ENCODE data around the gene TMSB4X. TPM values are rescaled to one million over a fixed set of nuclear protein-coding genes. Genes with fewer than 3 reads are reported as not detected.

TMSB4X gene
- total RNA-seq, 4 donors from 2014 or later: 3,072 to 3,725 (median 3,326) TPM

DNA sequence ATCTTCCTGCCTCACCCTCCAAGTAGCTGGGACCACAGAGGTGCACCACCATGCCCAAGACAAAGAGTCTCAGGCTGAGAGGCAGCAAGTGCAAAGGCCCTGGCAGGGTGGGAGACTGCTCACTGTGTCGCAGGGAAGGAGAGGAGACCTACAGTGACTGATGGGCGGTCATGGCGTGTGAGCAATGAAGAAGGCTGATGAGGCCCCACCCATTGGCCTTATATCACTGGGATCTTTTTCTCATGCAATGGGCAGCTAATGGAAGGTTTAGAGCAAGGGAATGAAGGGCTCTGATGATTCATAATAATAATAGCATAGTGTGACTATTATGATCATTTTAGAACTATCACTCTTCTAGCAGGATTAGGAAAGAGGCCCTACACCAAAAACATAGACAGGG is 48.7 kb downstream of the TMSB4X start:
- peaks cover 0 to 6% (median 2%) of the 10 kb centered on the region in 4 donors for H3K4me1 ChIP-seq
- H3K27ac ChIP-seq (replicated peaks in 1 of 4): no peak overlapping the region
- DNase-seq (ENCODE audit: extremely low spot score): no peak
- intact Hi-C loops (cut with DNase I): no loop called here
- no peak overlapping the region for H3K4me3 ChIP-seq
- TF ChIP-seq POLR2A (IDR thresholded peaks at IDR 0.05; ENCODE audit: low read depth): no peak
- TF ChIP-seq EP300 (IDR thresholded peaks at IDR 0.05): no peak
- no peak for TF ChIP-seq CTCF (IDR thresholded peaks at IDR 0.05)
- TF ChIP-seq POLR2AphosphoS5 (IDR thresholded peaks at IDR 0.05): no peak
- no peaks in the 10 kb centered on the region for H3K9me3 ChIP-seq
- 94% methylated on average over 3 of the region's 3 CpGs for WGBS
- no peaks in the 10 kb centered on the region for H3K27me3 ChIP-seq
- no peaks in the 10 kb centered on the region for H3K36me3 ChIP-seq

DNA sequence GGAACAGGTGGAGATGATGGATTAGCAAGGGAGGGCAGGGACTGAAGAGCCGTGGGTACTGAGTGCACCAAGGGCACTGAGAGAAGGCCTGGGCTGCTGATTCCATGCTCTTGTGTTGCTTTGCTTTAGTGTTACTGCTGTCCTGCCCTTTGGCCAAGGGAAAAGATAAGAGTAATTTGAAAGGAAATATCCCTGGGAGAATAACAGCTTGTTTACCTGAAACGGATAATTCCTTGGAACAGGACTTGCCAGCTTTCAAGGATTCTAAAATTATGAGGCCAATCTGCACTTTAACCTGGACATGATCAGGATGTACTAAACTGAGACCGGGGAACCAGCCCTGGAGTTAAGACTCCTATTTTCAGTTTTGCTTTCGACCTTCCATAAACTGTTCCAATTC is 49.1 kb downstream of the TMSB4X start:
- Histone ChIP-seq H3K9me3 (no peaks in the 10 kb centered on the region), H3K4me1 (peaks cover 2 to 11% (median 6%) of the 10 kb centered on the region in 4 donors), H3K4me3 (no peak overlapping the region), H3K27me3 (no peaks in the 10 kb centered on the region), H3K27ac (replicated peaks in 1 of 4) (no peak overlapping the region), H3K36me3 (no peaks in the 10 kb centered on the region)
- intact Hi-C loops (cut with DNase I): no loop called here
- WGBS: 80% methylated on average over 4 of the region's 4 CpGs
- no peak for DNase-seq (ENCODE audit: extremely low spot score)
- TF ChIP-seq POLR2A (IDR thresholded peaks at IDR 0.05; ENCODE audit: low read depth) (no peak), CTCF (IDR thresholded peaks at IDR 0.05) (no peak), POLR2AphosphoS5 (IDR thresholded peaks at IDR 0.05) (no peak), EP300 (IDR thresholded peaks at IDR 0.05) (no peak)

GRCh38 chrX:13024986-13025385 is 50.1 kb downstream of the TMSB4X start:
- 83% methylated on average over 3 of the region's 3 CpGs for WGBS
- intact Hi-C loops (cut with DNase I): no loop called here
- DNase-seq (ENCODE audit: extremely low spot score): no peak
- no peak overlapping the region for H3K27ac ChIP-seq (replicated peaks in 1 of 4)
- TF ChIP-seq EP300 (IDR thresholded peaks at IDR 0.05): no peak
- TF ChIP-seq POLR2A (IDR thresholded peaks at IDR 0.05; ENCODE audit: low read depth): no peak
- no peak for TF ChIP-seq POLR2AphosphoS5 (IDR thresholded peaks at IDR 0.05)
- no peak for TF ChIP-seq CTCF (IDR thresholded peaks at IDR 0.05)
- peaks cover 8 to 21% (median 16%) of the 10 kb centered on the region in 4 donors for H3K4me1 ChIP-seq
- no peaks in the 10 kb centered on the region for H3K9me3 ChIP-seq
- no peaks in the 10 kb centered on the region for H3K27me3 ChIP-seq
- no peak overlapping the region for H3K4me3 ChIP-seq
- no peaks in the 10 kb centered on the region for H3K36me3 ChIP-seq

Other genes starting within 250 kb of the TMSB4X start
- 10 to 100 TPM; 12.5 to 25.7 (median 21.7) TPM for gene PRPS2, start 183.7 kb upstream of the TMSB4X start, total RNA-seq
- 1 to 10 TPM in 1 of 4 donors, under 1 TPM in 3; 0.23 to 1.2 (median 0.62) TPM for gene TLR7, start 108.0 kb upstream of the TMSB4X start, total RNA-seq
- gene TLR8, start 68.5 kb upstream of the TMSB4X start, total RNA-seq: 1 to 10 TPM in 3 of 4 donors, under 1 TPM in 1; 0.34 to 4.3 (median 1.8) TPM
- gene FAM9C, start 69.5 kb downstream of the TMSB4X start, total RNA-seq: not detected